ENCODE measurements around the gene NPLOC4.
"Not testable (repeated sequence)": the region's sequence is repeated elsewhere in the genome, so short reads cannot be mapped to it uniquely, and the experiment has no call there.

Gene NPLOC4

DNA sequence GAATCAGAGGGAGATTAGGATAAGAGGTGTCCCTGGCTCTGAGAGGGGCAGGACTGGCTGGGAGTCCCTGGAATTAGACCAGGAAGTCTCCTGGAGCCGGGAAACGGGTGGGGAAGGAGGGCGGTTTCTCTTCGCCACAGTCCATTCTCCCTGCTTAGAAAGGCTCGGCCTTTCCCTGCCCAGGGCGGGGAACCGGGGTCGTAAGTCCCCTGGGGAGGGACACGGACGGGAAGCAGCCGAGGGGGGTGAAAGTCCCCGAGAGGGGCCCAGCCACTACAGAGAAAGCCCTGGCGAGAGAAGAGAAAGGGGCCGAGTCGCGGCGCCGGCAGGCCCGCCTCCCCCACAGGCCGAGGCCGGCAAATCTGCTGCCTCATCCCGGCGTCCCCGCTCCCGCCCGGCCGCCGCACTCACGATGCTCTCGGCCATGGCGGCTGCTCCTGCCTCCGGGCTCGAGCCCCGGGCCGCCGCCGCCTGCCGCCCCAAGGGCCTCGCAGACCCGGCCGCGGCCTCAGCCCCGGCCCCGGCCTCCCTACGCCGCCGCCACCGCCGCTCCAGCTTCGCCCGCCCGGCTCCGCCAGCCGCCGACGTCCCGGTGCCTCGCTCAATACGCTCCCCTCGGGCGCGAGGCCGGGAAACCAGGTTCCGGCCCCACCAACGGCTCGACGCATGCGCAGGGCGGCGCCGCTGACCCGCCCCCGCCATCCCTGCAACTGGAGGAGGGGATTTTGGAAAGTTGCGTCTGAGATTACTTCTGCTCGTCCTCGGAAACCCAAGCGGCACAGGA is at the start of gene NPLOC4, which contains the start of gene TSPAN10:
TSS of gene NPLOC4 (minus strand) at position 608 of the 784 bp plus-strand sequence. CDS start at position 426, 182 bp downstream.
TSS of gene TSPAN10 (plus strand) at position 692 of the 784 bp plus-strand sequence. CDS start 5,217 bp downstream, outside the sequence.
- DNase-seq: peak; percentile 96

DNA sequence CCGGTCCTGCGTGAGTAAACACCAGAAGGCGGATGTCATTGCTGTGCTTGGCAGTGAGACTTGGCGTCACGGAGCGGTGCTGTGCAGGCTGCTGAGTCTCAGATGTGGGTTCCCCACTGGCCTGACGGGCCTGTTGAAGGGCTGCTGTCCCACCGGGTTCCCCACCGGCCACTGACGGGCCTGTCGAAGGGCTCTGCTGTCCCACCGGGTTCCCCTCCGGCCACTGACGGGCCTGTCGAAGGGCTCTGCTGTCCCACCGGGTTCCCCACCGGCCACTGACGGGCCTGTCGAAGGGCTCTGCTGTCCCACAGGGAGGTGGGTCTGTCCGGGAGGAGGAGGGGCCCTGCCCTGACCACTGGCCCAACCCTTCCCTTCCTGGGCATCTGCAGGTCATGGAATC is 49.7 kb upstream of the NPLOC4 start:
- no peak for DNase-seq

DNA sequence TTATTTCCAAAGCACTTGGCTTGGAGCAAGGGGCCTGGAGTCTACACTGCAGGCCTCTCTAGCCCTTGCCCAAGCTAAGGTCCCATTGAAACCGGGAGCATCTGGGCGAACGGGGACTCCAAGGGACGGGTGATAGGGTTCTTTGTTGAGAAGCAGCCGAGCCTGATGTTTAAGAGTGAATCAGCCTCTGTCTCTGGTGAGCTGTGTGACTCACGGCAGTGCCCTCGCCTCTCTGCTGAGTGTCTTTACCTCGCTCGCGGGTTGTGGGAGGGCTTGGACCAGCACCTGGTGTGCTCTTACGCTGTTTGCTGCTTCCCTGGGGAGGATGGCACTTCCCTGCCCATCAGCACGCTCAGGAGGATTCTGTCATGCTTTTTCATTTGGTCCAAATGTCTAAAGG is 48.2 kb upstream of the NPLOC4 start:
- DNase-seq: peak; percentile 83

DNA sequence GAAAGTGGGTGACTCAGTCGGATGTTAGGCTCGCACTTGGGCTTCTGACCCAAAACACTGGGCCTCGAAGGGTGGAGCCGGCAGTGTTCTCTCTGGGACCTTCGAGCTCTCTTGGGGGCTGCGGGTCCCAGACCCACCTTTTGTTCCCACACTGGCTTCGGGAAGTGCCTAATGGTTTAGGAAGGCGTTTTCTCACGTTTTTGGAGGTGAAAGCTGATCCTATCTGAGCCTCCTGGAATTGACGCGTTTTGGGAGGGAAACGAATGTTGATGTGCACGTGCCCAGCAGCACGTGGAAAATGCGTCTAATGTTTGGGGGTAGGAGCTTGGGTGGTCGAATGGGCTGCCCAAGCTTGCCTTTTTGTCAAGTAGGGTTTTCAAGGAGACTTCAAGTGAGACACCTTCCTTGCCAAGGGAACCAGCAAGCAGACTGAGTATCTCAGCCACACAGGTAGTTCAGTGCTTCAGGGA is 47.6 kb upstream of the NPLOC4 start:
- DNase-seq: no peak

DNA sequence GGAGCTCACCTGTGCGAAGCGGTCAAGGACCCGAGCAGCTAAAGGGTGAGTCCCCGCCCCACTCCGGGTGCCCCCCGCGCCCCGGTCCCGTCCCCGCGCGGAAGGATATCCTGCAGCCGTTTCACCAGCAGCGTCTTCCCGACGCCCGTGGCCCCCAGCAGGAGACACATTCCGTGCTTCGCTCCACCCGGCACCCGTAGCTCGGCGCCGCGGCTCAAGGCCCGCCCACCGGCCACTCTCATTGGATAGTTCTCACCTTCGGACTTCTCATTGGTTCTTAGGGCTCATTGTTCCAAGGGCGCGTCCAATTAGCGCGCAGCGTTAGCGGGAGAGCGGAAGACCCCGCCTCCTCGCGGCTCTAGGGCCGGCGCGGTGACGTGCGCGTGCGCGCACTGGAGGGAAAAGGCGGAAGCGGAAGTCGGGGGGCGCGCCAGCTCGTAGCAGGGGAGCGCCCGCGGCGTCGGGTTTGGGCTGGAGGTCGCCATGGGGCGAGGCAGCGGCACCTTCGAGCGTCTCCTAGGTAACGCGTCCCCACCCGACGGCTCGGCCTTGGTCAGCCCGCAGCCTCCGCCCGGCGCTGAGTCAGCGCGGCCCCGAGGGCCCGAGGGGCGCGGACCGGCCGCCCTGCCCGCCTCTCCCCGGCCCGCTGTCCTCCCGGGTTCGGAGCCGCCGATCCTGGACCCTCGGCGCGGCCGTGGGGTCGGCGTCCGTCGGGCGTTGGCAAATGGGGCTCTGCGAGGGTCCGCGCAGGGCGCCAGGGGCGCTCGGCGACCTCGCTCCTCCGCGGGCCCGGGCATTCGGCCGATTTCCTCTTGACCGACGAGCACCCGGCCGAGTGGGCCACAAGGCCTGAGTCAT is 46.9 kb upstream of the NPLOC4 start, which contains the start of the genes ARL16 and HGS:
TSS of gene ARL16 (minus strand) at position 214 of the 858 bp plus-strand sequence. CDS start at position 170, 44 bp downstream.
TSS of gene HGS (plus strand) at position 428 of the 858 bp plus-strand sequence. CDS start at position 484, 56 bp downstream.
- DNase-seq: peak; percentile 100

DNA sequence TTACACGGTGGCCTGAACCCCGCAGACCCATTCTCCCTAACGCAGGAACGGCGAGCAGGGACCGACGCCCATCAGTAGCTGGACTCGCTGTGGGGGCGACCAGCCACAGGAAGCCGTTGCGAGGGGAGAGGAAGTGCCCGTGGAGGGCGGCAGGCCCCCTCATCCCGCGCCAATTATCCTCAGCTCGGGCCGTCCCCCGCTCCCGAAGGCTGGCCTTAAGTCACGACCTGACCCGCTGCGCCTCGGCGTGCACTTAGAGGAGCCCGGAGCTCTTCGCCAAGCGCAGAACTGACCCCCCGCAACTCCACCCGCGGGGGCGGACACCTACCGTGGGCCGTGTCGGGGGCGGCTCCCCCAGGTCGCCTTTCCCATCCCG is 46.3 kb upstream of the NPLOC4 start:
- no peak for DNase-seq

DNA sequence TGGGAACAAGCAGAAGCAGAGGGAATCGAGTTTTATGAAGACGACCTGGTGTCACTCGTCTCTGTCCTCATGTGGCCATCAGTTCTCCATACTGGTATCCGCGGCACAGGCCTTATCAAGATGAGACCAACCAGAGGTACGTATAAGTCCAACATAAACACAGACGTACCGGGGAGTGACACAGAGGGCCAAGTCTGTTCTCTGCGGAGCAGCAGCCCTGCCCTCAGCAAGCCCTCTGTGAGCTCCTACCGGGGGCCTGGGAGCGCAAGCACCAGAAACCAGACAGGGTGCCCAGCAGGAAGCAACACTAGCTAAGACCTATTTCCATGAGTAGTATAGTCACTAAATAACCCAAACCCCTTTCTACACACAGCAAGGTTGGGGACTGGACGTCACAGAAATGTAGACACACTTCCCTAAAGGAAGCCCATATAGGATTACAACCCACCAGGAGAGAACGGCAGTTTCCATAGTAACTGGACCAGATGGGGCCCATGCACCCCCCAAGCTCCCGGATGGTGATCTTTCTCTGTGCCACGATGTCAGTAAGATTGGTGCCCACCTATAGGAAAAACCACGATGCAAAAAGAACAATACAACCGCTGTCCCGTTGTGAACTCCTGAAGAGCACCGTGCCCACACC is 45.8 kb upstream of the NPLOC4 start:
- no peak for DNase-seq

DNA sequence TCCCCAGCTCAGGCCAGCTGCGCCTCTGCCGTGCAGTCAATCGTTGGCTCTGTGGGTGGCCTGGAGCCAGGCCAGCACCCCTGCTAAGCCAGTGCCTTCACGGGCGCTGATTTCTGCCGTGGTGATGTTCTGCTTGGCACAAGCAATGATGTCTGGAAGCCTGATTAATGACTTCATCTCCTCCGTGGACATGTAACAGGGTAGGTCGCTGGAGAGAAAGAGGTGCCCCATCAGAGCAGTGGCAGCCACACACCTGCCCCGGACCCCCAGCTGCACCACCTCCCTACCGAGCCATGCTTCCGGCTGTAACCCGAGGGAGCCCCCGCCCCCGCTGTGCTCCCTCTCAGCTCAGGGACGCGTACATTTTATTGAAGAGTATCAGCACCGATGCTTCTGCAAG is 44.8 kb upstream of the NPLOC4 start:
- no peak for DNase-seq

DNA sequence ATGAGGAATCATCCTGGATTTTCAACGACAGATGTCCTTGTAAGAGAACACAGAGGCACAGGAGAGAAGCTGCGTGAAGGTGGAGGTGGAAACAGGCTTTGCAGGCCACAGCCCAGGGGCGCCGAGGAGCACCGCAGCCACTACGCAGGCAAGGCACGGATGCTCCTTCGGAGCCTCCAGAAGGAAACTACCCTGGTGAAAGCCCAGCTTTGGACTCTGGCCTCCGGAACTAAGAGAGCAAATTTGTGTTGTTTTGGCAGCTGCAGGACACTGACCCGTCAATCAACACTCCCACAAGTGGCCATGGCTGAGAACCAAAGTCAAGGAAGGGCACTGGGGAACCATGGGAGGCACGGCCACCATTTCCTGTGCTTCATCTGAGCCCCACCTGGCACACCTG is 43.2 kb upstream of the NPLOC4 start:
- DNase-seq: no peak

DNA sequence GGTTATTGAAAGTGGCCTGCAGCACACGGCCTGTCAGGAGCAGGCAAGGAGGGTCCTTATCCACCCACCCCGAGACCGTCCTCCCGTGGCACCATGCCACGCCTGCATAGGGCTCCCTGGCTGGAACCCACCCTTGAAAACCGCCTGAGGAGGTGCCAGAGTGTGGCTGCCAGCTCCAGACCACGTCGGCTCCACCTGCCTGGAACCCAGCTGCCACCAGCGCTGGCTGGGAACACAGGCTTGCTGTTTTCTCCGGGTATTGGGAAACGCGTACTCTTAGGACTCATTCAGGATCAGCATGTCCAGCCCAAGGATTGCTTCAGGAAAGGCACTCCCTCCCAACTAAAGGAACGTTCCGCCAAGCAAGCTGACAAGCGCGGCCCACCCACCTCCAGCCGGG is 40.0 kb upstream of the NPLOC4 start:
- DNase-seq: no peak

DNA sequence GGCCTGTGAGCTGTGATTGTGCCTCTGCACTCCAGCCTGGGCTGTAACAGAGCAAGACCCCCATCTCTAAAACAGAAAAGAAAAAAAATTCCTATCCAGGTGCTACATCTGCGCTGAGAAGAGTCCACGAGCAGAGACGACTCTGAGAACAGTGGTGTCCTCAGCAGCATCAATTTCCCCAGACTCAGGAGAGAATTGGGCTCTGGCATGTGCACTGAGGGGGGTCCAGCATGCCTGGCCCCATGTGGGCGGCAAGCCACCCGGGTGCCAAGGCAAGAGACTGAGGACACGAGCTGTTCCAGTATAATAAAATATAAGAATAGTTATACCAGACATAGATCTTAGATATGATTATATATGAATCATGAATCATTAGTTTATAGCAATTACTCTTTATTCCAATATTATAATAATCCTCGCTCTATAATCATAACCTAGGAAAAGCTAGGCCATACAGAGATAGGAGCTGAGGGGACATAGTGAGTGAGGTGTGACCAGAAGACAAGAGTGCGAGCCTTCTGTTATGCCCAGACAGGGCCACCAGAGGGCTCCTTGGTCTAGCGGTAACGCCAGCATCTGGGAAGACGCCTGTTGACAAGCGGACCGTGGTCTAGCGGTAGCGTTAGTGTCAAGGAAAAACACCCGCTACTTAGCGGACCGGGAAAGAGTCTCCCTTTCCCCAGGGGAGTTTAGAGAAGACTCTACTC is 38.8 kb upstream of the NPLOC4 start:
- not testable (repeated sequence) for DNase-seq

DNA sequence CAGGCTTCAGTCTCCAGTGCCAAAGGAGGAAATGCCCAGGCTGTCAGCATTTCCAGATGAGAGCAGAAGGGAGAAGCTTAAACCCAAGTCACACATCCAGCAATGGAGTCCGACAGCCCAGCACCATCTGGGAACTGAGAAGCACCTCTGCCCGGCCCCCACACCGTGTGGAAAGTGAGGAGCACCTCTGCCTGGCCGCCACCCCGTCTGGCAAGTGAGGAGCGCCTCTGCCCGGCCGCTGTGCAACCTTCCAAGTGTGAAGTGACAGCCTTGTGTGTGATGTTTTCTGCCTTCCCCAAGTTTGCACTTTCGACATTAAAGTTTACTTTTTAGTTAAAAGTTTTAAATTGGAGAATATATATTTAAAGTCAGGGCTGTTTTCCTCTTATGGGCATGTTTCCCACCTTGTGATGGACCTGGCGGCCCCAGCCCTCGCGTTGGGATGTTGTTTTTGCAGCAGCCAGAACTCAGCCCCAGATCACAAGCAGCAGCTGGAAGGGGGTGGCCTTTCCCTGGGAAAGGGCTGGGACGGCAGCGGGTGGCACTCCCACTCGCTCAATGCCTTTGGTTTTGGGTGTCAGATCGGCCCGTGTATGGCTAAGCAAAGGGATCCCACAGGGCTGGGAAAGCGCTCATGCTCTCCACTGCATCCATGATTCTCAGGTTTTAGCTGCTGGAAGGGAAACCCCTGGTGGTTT is 36.8 kb upstream of the NPLOC4 start:
- no peak for DNase-seq

DNA sequence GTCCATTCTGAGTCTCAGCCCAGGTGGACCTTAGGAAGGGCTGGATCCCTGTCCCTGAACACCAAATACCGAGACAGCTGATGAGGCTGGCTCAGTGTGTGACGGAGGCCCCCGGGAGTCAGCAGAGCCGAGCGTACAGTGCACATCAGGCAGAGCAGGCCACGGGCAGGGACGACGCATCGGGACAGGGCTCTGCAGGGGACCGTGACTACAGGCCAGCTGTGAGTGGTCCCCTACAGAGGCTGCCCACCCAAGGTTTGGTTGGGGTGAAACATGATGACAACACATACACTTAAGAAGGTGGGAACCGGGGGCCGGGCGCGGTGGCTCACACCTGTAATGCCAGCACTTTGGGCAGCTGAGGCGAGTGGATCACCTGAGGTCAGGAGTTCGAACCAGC is 36.0 kb upstream of the NPLOC4 start:
- DNase-seq: no peak

DNA sequence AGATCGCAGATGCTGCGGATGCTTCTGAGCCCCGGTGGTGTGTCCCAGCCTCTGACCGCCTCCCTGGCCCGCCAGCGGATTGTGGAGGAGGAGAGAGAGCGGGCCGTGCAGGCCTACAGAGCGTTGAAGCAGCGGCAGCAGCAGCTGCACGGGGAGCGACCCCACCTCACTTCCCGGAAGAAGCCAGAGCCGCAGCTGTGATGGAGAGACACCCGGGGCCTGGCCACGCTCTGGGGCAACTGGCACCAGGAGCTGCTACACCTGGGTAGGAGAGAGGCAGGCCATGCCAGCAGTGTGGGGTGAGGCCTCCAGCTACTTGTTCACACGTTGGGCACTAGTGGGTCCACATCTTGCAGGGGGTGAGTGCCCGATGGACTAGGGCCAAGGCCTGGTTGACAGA is 35.6 kb upstream of the NPLOC4 start:
- no peak for DNase-seq

DNA sequence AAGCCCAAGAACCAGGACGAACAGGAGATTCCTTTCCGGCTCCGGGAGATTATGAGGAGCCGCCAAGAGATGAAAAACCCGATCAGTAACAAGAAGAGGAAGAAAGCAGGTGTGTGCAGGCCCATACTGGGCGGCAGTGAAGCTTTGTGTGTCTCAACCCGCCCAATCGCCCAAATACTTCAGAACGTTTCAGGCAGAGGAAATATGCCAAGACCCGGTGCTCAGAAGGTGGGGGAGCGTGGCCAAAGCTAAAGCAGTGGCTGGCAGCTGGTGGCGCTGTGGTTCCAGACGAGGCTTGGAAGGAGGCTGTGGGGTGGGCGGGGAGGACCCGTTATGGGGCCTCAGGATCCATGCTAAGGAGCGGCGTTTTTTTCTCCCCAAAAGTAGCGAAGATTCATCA is 30.8 kb upstream of the NPLOC4 start:
- DNase-seq: peak; percentile 69

DNA sequence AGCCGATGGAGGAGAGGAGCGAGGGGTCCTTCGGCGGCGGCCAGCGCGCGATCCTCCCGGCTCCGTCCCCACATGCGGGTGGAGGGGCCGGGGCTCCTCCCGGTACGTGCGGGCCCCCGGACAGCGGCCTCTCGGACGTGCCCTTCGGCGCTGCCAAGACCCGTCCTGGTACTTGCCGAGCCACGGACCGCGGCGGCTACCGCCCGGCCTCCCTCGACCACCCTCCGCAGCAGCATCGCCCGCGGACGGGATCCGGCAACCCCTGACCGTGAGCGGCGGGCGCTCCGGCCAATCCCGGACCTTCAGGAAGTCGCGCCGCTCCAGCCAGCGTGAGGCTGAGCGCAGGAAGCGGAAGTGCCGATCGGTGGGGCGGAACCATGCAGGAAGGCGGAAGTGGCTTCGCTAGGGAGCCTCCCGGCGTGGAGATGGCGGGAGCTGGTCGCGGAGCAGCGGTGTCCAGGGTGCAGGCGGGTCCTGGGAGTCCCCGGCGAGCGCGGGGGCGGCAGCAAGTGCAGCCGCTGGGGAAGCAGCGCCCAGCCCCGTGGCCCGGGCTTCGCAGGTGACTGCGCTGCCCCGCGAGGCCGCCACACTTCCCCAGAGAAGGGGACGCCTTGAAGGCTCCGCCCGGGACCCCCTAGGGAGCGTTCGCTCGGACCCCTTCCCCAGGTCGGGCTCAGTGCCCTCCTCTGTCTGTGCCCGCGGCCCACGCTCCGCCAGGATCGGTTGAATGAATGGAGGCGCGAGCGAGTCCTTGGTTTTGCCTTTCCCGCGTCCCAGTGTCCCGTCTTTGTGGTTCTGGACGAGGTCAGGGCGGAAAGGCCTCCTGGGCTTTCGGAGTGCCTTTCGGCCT is 29.7 kb upstream of the NPLOC4 start, which contains the start of the genes CCDC137 and OXLD1:
TSS of gene CCDC137 (plus strand) at position 396 of the 850 bp plus-strand sequence. CDS start at position 426, 30 bp downstream.
TSS of gene OXLD1 (minus strand) at position 264 of the 850 bp plus-strand sequence. CDS start at position 236, 28 bp downstream.
- peak; percentile 99 for DNase-seq

DNA sequence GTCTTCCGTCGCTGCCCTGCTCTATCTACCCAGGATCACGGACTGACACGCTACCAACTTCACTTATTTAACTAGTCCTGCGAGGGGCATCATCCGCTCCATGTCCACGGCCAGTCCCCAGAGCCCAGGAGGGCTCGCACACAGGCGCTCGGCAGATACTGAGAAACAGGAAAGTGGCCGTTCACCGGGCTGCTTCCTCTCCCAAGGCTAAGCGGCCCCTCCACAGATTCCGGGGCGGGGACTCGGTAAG is 29.1 kb upstream of the NPLOC4 start:
- DNase-seq: no peak

DNA sequence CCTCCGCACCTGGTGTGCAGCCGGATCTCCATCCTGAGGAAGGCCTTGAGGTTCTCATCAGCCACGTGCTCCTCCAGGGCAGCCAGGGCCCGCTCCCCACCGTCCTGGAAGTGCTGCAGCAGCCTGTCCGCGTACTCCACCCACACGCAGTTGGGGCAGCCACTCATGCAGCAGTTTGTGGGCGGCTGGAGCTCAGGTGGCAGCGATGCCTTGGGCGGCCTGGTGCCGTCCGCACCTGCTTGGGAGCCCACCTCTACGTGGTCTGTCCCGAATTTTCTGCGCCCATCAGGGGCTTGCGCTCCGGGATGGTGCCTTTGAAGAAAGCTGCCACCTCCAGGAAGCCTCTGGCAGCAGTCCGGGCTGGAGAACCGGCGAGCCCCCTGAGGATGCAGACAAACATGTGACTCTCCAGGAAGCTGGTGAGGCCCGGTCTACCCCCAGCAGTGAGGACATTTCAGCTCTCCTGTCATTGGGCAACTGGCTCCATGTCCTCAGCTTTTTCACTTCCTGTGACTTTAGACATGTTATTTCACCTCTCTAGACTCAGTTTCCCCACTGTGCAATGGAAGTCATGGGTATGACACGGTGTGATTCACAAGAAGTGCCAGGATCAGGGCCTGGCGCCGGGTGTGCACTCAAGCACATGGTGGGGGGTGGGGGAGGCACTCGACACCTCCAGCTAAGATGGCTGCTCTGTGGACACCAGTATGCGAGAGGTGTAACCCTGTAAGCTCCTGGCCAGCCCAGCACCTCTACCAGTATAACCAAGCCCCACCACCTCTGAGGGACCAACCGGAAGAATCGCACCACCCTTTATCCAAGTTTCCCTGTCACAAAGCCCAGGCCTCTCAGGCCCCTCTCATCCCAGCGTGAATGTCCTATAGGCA is 28.5 kb upstream of the NPLOC4 start:
- no peak for DNase-seq

DNA sequence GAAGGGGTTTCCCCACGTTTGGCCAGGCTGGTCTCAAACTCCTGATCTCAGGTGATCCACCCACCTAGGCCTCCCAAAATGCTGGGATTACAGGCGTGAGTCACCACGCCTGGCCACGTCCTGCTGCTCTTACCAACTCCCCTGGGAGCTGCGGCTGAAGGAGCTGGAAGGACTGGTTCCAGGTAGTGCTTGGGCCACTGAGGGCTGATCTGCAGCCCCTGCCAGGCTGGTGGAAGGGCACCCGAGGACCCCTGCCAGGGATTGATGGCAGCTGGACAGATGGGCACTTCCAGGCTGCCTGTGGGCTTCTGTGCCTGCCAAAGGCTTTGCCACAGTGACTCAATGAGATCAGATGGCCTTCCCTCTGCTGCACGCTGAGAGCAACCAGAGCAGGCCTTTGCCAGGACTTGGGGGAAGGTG is 27.1 kb upstream of the NPLOC4 start:
- DNase-seq: no peak

DNA sequence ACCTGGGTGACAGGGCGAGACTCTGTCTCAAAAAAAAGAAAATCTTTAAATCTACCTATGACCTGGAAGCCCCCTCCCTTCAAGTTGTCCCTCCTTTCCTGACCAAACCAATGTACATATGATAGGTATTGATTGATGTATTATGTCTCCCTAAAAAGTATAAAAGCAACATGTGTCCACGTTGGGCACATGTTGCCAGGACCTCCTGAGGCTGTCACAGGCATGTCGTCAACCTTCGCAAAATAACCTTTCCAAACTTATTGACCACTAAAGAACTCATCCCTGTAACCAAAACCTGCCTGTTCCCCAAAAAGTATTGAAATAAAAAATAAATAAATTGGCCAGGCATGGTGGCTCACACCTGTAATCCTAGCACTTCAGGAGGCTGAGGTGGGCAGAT is 25.1 kb upstream of the NPLOC4 start:
- DNase-seq: no peak
